GM19099 (cell line): ENCODE results near the gene CACTIN.

ENCODE experiments used
- POLR2A ChIP-seq: IDR thresholded peaks from 3 replicates; pipeline ENCODE4 v1.6.1; 2011; ENCODE audit warnings: low read depth; ENCODE audit not compliant: insufficient read length; ENCODE audit errors: extremely low read depth

The CACTIN gene

GRCh38 chr19:3655402-3656072 is 28.9 kb upstream of the CACTIN start:
- no peak for TF ChIP-seq POLR2A

- no peak for TF ChIP-seq POLR2A
Measured at GRCh38 chr19:3653865-3654513, 27.4 kb upstream of the CACTIN start.

- TF ChIP-seq POLR2A = no peak
Measured at GRCh38 chr19:3653081-3653795, 26.6 kb upstream of the CACTIN start.

- no peak for TF ChIP-seq POLR2A
Measured at GRCh38 chr19:3652422-3652821, 25.8 kb upstream of the CACTIN start.

- no peak for TF ChIP-seq POLR2A
Measured at GRCh38 chr19:3651684-3652083, 25.1 kb upstream of the CACTIN start.

GRCh38 chr19:3649888-3650287 is 23.3 kb upstream of the CACTIN start:
- TF ChIP-seq POLR2A = no peak

- no peak for TF ChIP-seq POLR2A
Measured at GRCh38 chr19:3648037-3648905, 21.7 kb upstream of the CACTIN start.

GRCh38 chr19:3646336-3647092 is 19.9 kb upstream of the CACTIN start:
- no peak for TF ChIP-seq POLR2A

GRCh38 chr19:3645726-3646125 is 19.1 kb upstream of the CACTIN start:
- TF ChIP-seq POLR2A = no peak

- no peak for TF ChIP-seq POLR2A
Measured at GRCh38 chr19:3645067-3645396, 18.4 kb upstream of the CACTIN start.

GRCh38 chr19:3644351-3645066 is 17.9 kb upstream of the CACTIN start:
- no peak for TF ChIP-seq POLR2A

- no peak for TF ChIP-seq POLR2A
Measured at GRCh38 chr19:3643674-3644313, 17.2 kb upstream of the CACTIN start.

- no peak for TF ChIP-seq POLR2A
Measured at GRCh38 chr19:3642987-3643673, 16.5 kb upstream of the CACTIN start.
